ENCODE results near the gene GNG14.
A peak's percentile ranks its signal among the peaks of the same experiment; 100 is the strongest.

GNG14 gene

GRCh38 chr19:12646551-12646950 is 41.2 kb upstream of the GNG14 start:
- TF ChIP-seq, protein P1, sequence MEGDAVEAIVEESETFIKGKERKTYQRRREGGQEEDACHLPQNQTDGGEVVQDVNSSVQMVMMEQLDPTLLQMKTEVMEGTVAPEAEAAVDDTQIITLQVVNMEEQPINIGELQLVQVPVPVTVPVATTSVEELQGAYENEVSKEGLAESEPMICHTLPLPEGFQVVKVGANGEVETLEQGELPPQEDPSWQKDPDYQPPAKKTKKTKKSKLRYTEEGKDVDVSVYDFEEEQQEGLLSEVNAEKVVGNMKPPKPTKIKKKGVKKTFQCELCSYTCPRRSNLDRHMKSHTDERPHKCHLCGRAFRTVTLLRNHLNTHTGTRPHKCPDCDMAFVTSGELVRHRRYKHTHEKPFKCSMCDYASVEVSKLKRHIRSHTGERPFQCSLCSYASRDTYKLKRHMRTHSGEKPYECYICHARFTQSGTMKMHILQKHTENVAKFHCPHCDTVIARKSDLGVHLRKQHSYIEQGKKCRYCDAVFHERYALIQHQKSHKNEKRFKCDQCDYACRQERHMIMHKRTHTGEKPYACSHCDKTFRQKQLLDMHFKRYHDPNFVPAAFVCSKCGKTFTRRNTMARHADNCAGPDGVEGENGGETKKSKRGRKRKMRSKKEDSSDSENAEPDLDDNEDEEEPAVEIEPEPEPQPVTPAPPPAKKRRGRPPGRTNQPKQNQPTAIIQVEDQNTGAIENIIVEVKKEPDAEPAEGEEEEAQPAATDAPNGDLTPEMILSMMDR (IDR thresholded peaks at IDR 0.05; ENCODE audit: control extremely low read depth, extremely low read depth, low read depth, missing control alignments) = no peak
- POLR2A ChIA-PET = interaction anchor here (0.6 kb wide), 2 partner anchors 11 to 15 kb away, joined by 4 to 6 read pairs; no protein-coding TSS in a partner anchor
- no peak for DNase-seq (ENCODE audit: extremely low spot score)
- CTCF ChIA-PET = no interaction called here

DNA sequence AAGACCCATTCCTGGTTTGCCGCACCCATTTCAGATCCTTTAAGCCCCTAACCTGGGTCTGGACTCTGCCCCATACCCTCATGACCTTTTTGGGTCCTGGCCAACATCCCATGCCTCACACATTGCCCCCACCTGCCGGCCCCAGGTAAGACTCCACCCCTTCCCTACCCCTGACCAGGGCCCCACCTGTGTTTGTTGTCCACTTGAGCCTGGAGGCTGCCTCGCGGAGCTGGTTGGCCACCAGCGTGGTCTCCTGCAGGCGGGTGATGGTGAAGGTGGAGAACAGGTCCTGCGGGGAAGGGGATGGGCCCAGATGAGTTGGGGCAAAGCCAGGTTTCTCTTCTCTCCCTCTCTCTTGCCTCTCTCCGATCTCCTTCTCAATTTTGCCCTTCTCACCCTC is 40.8 kb upstream of the GNG14 start:
- ChIA-PET CTCF (no interaction called here), POLR2A (no interaction called here)
- DNase-seq (ENCODE audit: extremely low spot score) = no peak
- TF ChIP-seq, protein P1 (IDR thresholded peaks at IDR 0.05; ENCODE audit: control extremely low read depth, extremely low read depth, low read depth, missing control alignments) = no peak

GRCh38 chr19:12647490-12648071 is 40.2 kb upstream of the GNG14 start:
- TF ChIP-seq, protein P1 (IDR thresholded peaks at IDR 0.05; ENCODE audit: control extremely low read depth, extremely low read depth, low read depth, missing control alignments) = no peak
- CTCF ChIA-PET = interaction anchor here (0.8 kb wide), 1 partner anchor 25 kb away, joined by 3 read pairs; no protein-coding TSS in a partner anchor
- POLR2A ChIA-PET = no interaction called here
- peak; percentile 73 for DNase-seq (ENCODE audit: extremely low spot score)

GRCh38 chr19:12648088-12648487 is 39.7 kb upstream of the GNG14 start:
- TF ChIP-seq, protein P1 (IDR thresholded peaks at IDR 0.05; ENCODE audit: control extremely low read depth, extremely low read depth, low read depth, missing control alignments) = no peak
- POLR2A ChIA-PET = no interaction called here
- CTCF ChIA-PET = interaction anchor here (0.8 to 1.5 kb wide), 2 partner anchors 8 to 24 kb away, joined by 3 to 7 read pairs; no protein-coding TSS in a partner anchor
- no peak for DNase-seq (ENCODE audit: extremely low spot score)

DNA sequence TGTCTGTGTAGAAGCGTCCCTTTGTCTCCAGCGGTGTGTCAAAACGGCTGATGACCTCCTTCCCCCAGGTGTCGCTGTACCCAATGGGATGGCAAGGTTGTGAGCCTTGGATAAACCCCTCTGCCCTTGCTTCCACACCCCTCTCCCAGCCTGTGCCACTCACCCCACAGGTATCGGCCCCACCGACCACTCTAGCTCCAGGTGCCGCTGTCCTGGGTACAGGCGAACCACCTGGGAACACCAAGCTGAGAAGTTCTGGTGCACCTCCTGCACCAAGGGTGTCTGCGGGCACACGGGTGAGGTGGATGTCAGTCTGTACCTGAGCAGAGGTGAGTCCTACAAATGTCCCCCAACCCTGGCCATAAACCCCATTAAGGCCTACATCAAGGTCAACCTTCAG is 37.9 kb upstream of the GNG14 start:
- ChIA-PET CTCF (no interaction called here), POLR2A (interaction anchor here (0.7 kb wide), 1 partner anchor 37 kb away, joined by 11 read pairs; no protein-coding TSS in a partner anchor)
- TF ChIP-seq, protein P1 (IDR thresholded peaks at IDR 0.05; ENCODE audit: control extremely low read depth, extremely low read depth, low read depth, missing control alignments) = no peak
- peak; percentile 11 for DNase-seq (ENCODE audit: extremely low spot score)

- TF ChIP-seq, protein P1 (IDR thresholded peaks at IDR 0.05; ENCODE audit: control extremely low read depth, extremely low read depth, low read depth, missing control alignments) = no peak
- DNase-seq (ENCODE audit: extremely low spot score) = no peak
- ChIA-PET CTCF (interaction anchor here (1.3 kb wide), 1 partner anchor 12 kb away, joined by 3 read pairs; no protein-coding TSS in a partner anchor), POLR2A (no interaction called here)
Observed at GRCh38 chr19:12652219-12652618, 35.6 kb upstream of the GNG14 start.
